ENCODE data around the gene IYD.

The IYD gene

GRCh38 chr6:150395388-150396009 lies 26.7 kb downstream of the IYD start:
- no peak for TF ChIP-seq FOXM1 (IDR thresholded peaks at IDR 0.05; ENCODE audit: borderline replicate concordance, low read depth)
- TF ChIP-seq, protein P1, sequence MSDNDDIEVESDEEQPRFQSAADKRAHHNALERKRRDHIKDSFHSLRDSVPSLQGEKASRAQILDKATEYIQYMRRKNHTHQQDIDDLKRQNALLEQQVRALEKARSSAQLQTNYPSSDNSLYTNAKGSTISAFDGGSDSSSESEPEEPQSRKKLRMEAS (IDR thresholded peaks at IDR 0.05), result no peak
- TF ChIP-seq RAD21 (IDR thresholded peaks at IDR 0.05; ENCODE audit: low read depth), result peak; percentile 96

DNA sequence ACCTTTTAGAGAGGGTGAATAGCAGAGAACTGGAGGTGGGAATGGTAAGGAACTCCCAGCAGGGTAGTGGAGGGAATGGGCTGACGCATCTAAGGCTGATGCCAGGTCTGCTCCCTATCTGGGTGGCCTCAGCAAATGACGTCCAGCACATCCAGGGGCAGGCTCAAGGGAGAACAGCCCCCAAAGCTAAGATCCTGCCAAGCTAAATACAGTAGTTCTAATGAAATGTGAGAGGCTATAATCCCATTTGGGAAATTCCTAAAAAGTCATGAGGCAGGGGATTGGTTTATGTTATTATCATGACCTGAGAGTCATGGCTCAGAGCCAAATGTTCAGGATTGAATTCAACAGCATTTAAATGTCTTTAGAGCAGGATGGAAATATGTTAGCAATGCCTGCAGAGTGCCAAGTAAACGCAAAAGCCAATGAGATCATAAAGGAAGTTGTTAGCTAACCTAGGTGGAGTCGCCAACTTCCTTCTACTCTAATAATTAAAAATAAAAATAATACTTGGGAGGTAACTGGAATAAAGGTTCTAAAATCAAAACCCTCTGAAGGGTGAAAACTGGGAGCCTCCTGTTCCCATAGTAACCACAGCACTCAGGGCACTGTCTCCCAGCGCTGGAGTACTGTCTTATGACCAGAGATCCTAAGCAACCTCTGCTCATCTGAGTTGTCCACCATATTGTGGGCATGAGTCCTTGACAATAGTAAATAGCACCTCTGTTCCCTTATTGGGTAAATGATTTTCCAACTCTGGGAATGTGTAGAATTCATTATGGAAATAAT lies 34.8 kb downstream of the IYD start:
- TF ChIP-seq RAD21 (IDR thresholded peaks at IDR 0.05; ENCODE audit: low read depth), result peak; percentile 17; the same call in 1 of the 2 replicates
- no peak for TF ChIP-seq USF1 (IDR thresholded peaks at IDR 0.05)
- TF ChIP-seq, protein P2, sequence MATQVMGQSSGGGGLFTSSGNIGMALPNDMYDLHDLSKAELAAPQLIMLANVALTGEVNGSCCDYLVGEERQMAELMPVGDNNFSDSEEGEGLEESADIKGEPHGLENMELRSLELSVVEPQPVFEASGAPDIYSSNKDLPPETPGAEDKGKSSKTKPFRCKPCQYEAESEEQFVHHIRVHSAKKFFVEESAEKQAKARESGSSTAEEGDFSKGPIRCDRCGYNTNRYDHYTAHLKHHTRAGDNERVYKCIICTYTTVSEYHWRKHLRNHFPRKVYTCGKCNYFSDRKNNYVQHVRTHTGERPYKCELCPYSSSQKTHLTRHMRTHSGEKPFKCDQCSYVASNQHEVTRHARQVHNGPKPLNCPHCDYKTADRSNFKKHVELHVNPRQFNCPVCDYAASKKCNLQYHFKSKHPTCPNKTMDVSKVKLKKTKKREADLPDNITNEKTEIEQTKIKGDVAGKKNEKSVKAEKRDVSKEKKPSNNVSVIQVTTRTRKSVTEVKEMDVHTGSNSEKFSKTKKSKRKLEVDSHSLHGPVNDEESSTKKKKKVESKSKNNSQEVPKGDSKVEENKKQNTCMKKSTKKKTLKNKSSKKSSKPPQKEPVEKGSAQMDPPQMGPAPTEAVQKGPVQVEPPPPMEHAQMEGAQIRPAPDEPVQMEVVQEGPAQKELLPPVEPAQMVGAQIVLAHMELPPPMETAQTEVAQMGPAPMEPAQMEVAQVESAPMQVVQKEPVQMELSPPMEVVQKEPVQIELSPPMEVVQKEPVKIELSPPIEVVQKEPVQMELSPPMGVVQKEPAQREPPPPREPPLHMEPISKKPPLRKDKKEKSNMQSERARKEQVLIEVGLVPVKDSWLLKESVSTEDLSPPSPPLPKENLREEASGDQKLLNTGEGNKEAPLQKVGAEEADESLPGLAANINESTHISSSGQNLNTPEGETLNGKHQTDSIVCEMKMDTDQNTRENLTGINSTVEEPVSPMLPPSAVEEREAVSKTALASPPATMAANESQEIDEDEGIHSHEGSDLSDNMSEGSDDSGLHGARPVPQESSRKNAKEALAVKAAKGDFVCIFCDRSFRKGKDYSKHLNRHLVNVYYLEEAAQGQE (IDR thresholded peaks at IDR 0.05; ENCODE audit: low read depth), result no peak
- TF ChIP-seq NFIC (IDR thresholded peaks at IDR 0.05), result peak; percentile 98
- no peak for TF ChIP-seq TAF1 (IDR thresholded peaks at IDR 0.05; ENCODE audit: low read depth)
- 0 out of 2 replicates have a peak, but pooled peaks have one; percentile 37 for TF ChIP-seq CEBPB (IDR thresholded peaks at IDR 0.05)
- no peak for TF ChIP-seq CREB1 (IDR thresholded peaks at IDR 0.05; ENCODE audit: low read depth)
- no peak for TF ChIP-seq ZBTB7A (IDR thresholded peaks at IDR 0.05; ENCODE audit: low read depth)
- TF ChIP-seq TCF12 (IDR thresholded peaks at IDR 0.05; ENCODE audit: low read depth), result peak; percentile 83
- no peak for TF ChIP-seq YY1 (IDR thresholded peaks at IDR 0.05; ENCODE audit: low read depth)
- TF ChIP-seq EP300 (IDR thresholded peaks at IDR 0.05; ENCODE audit: borderline replicate concordance), result no peak; the same call in 1 of the 2 replicates
- TF ChIP-seq, protein P1 (IDR thresholded peaks at IDR 0.05), result no peak
- TF ChIP-seq TEAD4 (IDR thresholded peaks at IDR 0.05), result peak; percentile 97
- TF ChIP-seq FOXM1 (IDR thresholded peaks at IDR 0.05; ENCODE audit: borderline replicate concordance, low read depth), result peak; percentile 75
- TF ChIP-seq EGR1 (IDR thresholded peaks at IDR 0.05), result no peak

GRCh38 chr6:150406948-150407347 lies 38.1 kb downstream of the IYD start:
- TF ChIP-seq USF1 (IDR thresholded peaks at IDR 0.05), result no peak
- no peak for TF ChIP-seq TCF12 (IDR thresholded peaks at IDR 0.05; ENCODE audit: low read depth)
- TF ChIP-seq CREB1 (IDR thresholded peaks at IDR 0.05; ENCODE audit: low read depth), result no peak
- TF ChIP-seq FOXM1 (IDR thresholded peaks at IDR 0.05; ENCODE audit: borderline replicate concordance, low read depth), result no peak
- TF ChIP-seq EP300 (IDR thresholded peaks at IDR 0.05; ENCODE audit: borderline replicate concordance), result no peak
- TF ChIP-seq RAD21 (IDR thresholded peaks at IDR 0.05; ENCODE audit: low read depth), result no peak
- TF ChIP-seq ZBTB7A (IDR thresholded peaks at IDR 0.05; ENCODE audit: low read depth), result no peak
- TF ChIP-seq NFIC (IDR thresholded peaks at IDR 0.05), result no peak
- TF ChIP-seq, protein P2 (IDR thresholded peaks at IDR 0.05; ENCODE audit: low read depth), result no peak
- TF ChIP-seq EGR1 (IDR thresholded peaks at IDR 0.05), result no peak
- no peak for TF ChIP-seq TEAD4 (IDR thresholded peaks at IDR 0.05)
- no peak for TF ChIP-seq CEBPB (IDR thresholded peaks at IDR 0.05)
- TF ChIP-seq, protein P1 (IDR thresholded peaks at IDR 0.05), result no peak
- TF ChIP-seq TAF1 (IDR thresholded peaks at IDR 0.05; ENCODE audit: low read depth), result no peak
- TF ChIP-seq YY1 (IDR thresholded peaks at IDR 0.05; ENCODE audit: low read depth), result no peak

DNA sequence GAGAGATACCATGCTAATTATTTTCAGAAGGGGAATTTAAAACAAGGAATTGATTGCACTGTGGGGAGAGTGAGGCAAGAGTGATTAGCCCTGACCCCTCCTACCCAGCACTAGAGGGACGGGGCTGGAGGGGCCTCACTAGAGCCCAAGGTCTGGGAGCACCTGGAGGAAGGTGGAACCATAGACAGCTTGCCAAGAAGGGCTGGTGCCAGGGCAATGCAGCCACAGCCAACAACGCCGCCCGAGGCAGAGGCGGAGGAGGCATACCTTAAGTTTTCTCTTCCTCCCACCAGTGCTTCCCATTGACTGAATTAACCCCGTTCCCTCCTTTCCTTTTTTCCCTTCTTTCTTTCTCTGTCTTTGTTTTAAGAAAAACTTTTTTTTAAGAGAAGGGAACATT lies 40.0 kb downstream of the IYD start:
- TF ChIP-seq NFIC (IDR thresholded peaks at IDR 0.05), result peak; percentile 61; the same call in 1 of the 2 replicates
- no peak for TF ChIP-seq TAF1 (IDR thresholded peaks at IDR 0.05; ENCODE audit: low read depth)
- TF ChIP-seq EGR1 (IDR thresholded peaks at IDR 0.05), result no peak
- TF ChIP-seq, protein P1 (IDR thresholded peaks at IDR 0.05), result no peak; the same call in 1 of the 2 replicates
- TF ChIP-seq YY1 (IDR thresholded peaks at IDR 0.05; ENCODE audit: low read depth), result no peak
- no peak for TF ChIP-seq ZBTB7A (IDR thresholded peaks at IDR 0.05; ENCODE audit: low read depth)
- peak; percentile 24; the same call in 1 of the 2 replicates for TF ChIP-seq TEAD4 (IDR thresholded peaks at IDR 0.05)
- no peak for TF ChIP-seq RAD21 (IDR thresholded peaks at IDR 0.05; ENCODE audit: low read depth)
- no peak for TF ChIP-seq CREB1 (IDR thresholded peaks at IDR 0.05; ENCODE audit: low read depth)
- no peak for TF ChIP-seq FOXM1 (IDR thresholded peaks at IDR 0.05; ENCODE audit: borderline replicate concordance, low read depth)
- TF ChIP-seq CEBPB (IDR thresholded peaks at IDR 0.05), result no peak
- peak; percentile 36; the same call in 1 of the 2 replicates for TF ChIP-seq TCF12 (IDR thresholded peaks at IDR 0.05; ENCODE audit: low read depth)
- TF ChIP-seq EP300 (IDR thresholded peaks at IDR 0.05; ENCODE audit: borderline replicate concordance), result no peak
- TF ChIP-seq USF1 (IDR thresholded peaks at IDR 0.05), result no peak
- TF ChIP-seq, protein P2 (IDR thresholded peaks at IDR 0.05; ENCODE audit: low read depth), result no peak

Measured in Ishikawa (cell line).